ENCODE data around the gene NAPB.

DNA sequence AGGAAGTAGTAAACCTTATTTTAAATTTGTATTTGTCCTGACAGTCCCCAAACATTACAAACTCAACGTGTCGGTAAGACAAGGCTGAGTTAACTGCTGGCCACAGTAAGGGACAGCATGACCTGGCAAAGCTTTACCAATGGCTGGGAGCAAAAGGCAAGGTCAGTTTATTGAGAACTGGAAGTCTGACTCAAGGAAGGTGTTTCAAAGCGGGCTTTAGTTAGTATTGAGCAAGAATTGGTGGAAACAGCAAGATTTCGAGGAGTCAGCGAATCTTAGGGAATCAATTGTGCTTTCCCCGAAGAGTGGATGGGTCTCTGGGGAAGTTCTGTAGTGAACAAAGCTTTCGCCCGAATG lies 60.2 kb downstream of the NAPB start:
- TF ChIP-seq, protein P1, sequence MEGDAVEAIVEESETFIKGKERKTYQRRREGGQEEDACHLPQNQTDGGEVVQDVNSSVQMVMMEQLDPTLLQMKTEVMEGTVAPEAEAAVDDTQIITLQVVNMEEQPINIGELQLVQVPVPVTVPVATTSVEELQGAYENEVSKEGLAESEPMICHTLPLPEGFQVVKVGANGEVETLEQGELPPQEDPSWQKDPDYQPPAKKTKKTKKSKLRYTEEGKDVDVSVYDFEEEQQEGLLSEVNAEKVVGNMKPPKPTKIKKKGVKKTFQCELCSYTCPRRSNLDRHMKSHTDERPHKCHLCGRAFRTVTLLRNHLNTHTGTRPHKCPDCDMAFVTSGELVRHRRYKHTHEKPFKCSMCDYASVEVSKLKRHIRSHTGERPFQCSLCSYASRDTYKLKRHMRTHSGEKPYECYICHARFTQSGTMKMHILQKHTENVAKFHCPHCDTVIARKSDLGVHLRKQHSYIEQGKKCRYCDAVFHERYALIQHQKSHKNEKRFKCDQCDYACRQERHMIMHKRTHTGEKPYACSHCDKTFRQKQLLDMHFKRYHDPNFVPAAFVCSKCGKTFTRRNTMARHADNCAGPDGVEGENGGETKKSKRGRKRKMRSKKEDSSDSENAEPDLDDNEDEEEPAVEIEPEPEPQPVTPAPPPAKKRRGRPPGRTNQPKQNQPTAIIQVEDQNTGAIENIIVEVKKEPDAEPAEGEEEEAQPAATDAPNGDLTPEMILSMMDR (IDR thresholded peaks at IDR 0.05) = no peak
- TF ChIP-seq POLR2A (IDR thresholded peaks at IDR 0.05) = no peak
- TF ChIP-seq POLR2AphosphoS5 (IDR thresholded peaks at IDR 0.05) = no peak

All from transverse colon (tissue), 4 donors.